GM18907 (cell line): ENCODE results near the gene NDUFA8.
A peak's percentile ranks its signal among the peaks of the same experiment; 100 is the strongest.

Experiments used
- ATAC-seq: cut with Tn5 transposase; IDR thresholded peaks from one replicate; pipeline ENCODE4 v1.9.1; 2021; ENCODE audit warnings: mild to moderate bottlenecking, moderate library complexity; ENCODE audit not compliant: unreplicated experiment

The NDUFA8 gene

DNA sequence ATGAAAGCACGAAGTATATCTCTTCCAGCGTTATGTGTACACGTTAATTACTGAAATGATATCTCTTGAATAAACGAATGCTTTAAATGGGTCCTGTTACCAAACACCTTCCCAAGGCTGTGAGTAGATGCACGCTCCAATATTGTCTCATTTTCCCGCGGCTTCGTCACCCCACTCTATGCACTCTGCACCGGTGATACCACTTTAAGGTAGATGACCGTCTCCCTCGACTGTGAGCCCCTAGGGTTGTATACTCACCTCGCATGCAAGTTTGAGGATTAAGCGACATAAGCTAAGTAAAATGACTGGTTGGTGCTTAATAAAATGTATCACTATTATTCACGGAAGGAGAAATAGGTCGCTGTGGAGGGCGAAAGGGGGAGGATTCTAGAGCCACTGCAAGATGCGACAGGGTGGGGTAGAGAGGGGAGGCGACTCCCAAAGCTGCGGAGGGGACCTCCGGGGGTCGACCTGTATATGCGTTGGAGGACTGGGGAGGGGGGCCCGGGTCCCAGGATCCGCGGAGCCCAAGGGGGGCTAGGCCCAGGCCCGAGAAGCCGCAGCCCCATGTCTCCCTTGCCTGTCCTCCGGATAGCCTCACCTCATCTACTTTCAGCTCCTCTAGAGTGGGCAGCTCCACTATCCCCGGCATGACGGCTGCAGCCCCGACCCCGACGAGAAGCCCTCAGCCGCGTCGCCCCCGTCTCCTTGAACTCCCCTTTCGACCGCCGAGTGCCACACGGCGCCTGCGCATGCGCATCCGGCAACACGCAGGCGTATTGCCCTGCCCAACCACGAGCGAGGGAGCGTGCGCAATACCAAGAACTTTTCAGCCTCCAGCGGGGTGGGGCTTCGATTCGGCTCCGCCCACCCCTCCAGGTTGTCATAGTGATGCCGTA is at the start of gene NDUFA8, which contains the start of gene MORN5:
NDUFA8 (minus strand) TSS at position 754 of the 899 bp plus-strand sequence; CDS start at position 652, 102 bp downstream.
MORN5 (plus strand) TSS at position 883 of the 899 bp plus-strand sequence. CDS start 65 bp downstream, outside the sequence.
- peak; percentile 91 for ATAC-seq

GRCh38 chr9:122207096-122207495 is 47.5 kb upstream of the NDUFA8 start:
- ATAC-seq = no peak

GRCh38 chr9:122206118-122207046 is 46.8 kb upstream of the NDUFA8 start:
- no peak for ATAC-seq

GRCh38 chr9:122205176-122205575 is 45.6 kb upstream of the NDUFA8 start:
- no peak for ATAC-seq

DNA sequence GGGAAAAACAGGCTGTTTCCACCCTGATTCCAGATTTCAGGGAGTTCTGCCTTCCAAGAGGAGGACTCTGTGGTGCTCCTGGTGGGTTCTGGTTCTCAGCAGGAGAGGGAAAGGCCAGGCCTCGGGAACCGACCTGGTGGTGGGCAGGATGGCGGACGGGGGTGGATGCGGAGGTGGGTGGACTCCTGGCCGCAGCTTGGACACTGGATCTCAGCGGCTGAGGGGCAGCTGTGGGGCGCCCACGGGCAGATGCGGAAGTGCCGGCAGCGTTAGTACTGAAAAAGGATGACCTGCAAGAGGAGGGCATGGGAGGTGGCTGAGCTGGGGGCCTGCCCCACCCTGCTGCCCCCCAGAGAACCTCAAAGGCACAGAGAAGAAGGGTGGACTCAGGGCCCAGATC is 44.9 kb upstream of the NDUFA8 start:
- ATAC-seq = no peak

DNA sequence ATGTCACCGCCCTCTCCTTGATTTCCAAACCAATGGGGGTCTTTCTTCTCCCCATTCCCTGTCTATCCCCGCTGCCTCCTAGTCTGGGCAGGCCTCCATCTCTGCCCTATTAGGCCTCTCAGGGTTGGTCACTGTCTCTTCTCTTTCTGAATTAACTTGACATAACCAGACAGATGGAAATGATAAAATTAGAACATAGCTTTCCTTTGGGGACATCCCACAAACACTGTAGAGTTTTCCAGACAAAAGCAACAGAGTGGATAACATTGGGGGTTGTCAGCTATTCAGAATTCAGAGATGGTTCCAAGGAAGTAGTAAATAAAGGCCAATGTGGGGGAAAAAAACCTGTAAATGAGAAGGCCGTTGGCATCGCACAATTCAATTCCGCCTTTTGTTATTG is 44.5 kb upstream of the NDUFA8 start:
- no peak for ATAC-seq

DNA sequence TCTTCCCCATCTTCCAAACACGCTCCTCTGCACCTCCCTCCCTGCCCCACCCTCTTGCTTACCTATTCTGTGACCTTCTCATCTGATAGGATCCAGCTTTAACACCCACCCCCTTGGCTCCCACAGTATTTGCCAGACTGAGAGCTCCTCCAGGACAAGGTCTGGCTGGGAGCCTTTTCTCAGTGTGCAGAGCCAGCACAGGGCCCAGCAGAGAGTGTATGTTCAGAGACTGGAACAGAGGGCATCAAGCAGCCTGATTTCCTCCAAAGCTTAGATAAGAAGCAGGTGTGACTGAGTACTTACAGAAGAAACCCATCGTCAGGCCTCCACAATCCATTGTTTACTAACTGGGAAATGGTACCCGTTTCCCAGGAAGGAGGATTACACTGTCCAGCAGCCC is 42.5 kb upstream of the NDUFA8 start:
- no peak for ATAC-seq

DNA sequence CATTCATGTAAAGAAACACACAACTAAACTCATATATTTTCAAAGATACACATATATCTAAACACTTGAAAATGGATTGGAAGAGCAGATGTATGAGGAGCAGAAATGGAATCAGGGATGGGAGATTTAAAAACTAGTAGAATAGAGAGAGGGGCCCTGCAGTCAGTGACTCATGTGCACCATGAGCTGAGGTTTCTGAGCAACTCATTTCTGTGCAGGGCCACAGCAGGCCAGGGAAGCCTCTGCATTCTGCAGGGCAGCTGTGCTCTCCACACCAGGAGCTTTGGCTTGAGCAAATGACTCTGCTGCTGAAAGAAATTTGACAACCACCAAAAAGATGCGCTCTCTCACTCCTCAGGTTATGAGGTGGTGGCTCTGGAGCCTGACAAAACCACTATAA is 42.1 kb upstream of the NDUFA8 start:
- no peak for ATAC-seq

DNA sequence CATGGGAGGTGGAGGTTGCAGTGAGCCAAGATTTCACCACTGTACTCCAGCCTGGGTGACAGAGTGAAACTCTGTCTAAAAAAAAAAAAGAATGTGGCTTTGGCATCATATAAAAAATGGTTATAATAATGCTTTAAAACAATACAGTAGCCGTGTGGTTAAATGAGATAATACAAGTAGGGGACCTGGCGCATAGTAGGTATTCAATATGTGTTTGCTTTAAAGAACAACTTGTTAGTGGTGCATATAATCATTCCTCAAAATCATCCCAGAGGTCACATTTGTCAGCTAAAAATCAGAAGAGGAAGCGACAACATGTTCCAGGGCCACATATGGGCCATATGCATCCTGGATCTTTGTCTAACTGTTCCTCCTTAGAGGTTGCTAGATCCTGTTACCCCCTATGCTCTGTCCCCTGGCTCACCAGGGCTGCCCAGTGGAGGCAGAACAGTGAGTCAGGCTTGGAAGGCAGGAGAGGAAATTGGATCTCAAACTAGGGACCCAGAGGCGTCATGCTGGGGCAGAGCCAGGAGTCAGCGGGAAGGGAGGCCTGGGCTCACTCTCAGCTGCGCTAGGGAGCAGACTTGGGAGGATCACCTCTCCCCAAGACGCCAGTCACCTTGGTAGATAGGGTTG is 41.5 kb upstream of the NDUFA8 start:
- no peak for ATAC-seq

DNA sequence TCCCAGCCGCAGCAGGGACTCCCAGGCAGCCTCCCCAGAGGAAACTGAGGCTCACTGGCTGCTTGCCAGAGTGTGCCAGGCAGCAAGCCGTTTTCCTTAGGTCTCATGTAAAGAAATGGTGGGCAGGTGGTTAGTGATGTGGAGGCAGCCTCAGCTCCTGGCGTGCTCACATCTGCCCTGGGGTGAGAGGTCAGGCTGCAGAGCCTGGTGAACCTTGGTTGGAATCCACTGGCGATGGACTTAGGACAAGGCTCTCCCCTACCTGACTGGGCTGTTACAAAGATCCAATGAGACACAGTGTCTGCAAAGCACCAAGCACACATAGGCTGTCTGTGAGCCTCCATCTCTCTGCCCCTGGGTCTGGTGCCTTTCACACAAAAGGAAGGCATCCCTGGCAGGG is 38.3 kb upstream of the NDUFA8 start:
- no peak for ATAC-seq

- ATAC-seq = no peak
These were observed 37.8 kb upstream of the NDUFA8 start for GRCh38 chr9:122197426-122197825.

DNA sequence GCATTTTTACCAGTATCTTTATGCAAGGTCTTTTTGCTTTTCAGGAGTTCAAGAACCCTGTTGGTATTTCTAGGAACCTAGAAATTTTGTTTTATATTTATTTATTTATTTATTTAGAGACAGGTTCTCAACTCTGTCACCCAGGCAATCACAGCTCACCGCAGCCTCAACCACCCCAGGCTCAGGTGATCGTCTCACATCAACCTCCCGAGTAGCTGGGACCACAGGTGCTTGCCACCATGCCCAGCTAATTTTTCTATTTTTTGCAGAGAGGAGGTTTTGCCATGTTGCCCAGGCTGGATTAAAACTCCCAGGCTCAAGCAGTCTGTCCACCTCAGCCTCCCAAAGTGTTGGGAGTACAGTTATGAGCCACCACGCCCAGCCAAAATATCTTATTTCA is 36.3 kb upstream of the NDUFA8 start:
- ATAC-seq = no peak

DNA sequence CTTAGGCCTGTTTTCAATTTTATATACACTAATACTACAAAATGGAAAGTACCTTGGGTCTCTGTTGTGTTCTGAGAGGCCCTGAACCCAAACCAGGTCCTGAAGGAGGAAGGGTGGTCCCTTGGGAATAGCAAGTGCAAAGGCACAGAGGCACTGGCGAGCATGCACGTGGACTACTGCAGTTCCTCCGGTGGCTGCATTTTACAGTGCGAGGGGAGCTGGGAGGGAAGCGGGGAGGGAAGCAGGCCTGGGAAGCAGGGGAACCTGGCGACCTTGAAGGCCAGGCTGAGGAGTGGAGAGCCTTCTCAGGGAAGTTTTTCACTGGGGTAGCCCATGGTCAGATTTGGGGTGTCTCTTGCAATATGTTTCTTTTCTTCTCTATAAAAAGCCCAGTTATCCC is 34.1 kb upstream of the NDUFA8 start:
- ATAC-seq = no peak

GRCh38 chr9:122192914-122193525 is 33.4 kb upstream of the NDUFA8 start:
- no peak for ATAC-seq

- no peak for ATAC-seq
These were observed 32.8 kb upstream of the NDUFA8 start for GRCh38 chr9:122192261-122192875.

DNA sequence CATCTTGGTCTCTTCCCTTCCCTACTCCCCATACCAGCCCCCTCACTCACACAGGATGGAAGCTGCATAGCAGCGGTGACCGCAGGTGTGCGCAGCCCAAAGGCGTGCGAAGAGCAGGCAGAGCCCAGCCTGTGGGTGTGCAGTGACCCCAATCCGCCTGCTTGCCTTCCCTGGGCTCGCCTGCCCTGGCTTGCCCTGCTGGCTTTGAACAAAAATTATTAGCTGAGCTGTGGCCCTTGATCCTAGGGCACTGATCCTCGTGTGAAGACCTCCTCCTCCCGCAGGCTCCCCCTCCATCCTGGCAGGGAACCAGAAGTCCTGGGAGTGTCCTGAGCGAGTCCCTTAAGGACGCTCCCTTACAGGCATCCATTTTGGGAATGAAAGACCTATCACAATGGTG is 32.0 kb upstream of the NDUFA8 start:
- ATAC-seq = no peak

- no peak for ATAC-seq
These were observed 31.2 kb upstream of the NDUFA8 start for GRCh38 chr9:122190597-122191381.

- ATAC-seq = no peak
These were observed 28.8 kb upstream of the NDUFA8 start for GRCh38 chr9:122188369-122188768.

GRCh38 chr9:122186777-122187470 is 27.3 kb upstream of the NDUFA8 start:
- no peak for ATAC-seq
